Activated CD4-positive, alpha-beta T cell treated with anti-CD3 and anti-CD28 coated beads, Interleukin-2, amount 10 ng/mL, durations not matched to agents 24 days and 14 days (primary cell): ENCODE results near the gene SEC31A. TPM values are rescaled to one million over a fixed set of nuclear protein-coding genes. Genes with fewer than 3 reads are reported as not detected.
"Not testable (repeated sequence)": the region's sequence is repeated elsewhere in the genome, so short reads cannot be mapped to it uniquely, and the experiment has no call there.

Source experiments
- DNase-seq: peaks from one replicate; pipeline ENCODE4 v3.0.0; 2022
- H3K27ac Mint-ChIP-seq: one replicate; pipeline ENCODE4 v1.8.0; 2022; ENCODE audit warnings: mild to moderate bottlenecking, mixed read lengths
- H3K27me3 Mint-ChIP-seq: one replicate; pipeline ENCODE4 v1.8.0; 2022; ENCODE audit warnings: mixed read lengths
- H3K36me3 Mint-ChIP-seq: one replicate; pipeline ENCODE4 v1.8.0; 2022; ENCODE audit warnings: low read depth, mild to moderate bottlenecking, mixed read lengths
- H3K4me1 Mint-ChIP-seq: one replicate; pipeline ENCODE4 v1.8.0; 2021; ENCODE audit warnings: mixed read lengths
- H3K4me3 Mint-ChIP-seq: one replicate; pipeline ENCODE4 v1.8.0; 2022; ENCODE audit warnings: mild to moderate bottlenecking, moderate library complexity, mixed read lengths
- H3K9me3 Mint-ChIP-seq: one replicate; pipeline ENCODE4 v1.8.0; 2021; ENCODE audit warnings: mixed read lengths
- intact Hi-C: fragments of 100-400 bp; cut with micrococcal nuclease; formaldehyde crosslinking; loops from one replicate; pipeline ENCODE4 v1.15.1; 2023
- total RNA-seq: library from RNA; stranded (reverse); gene quantifications from 2 replicates; pipeline ENCODE4 v1.2.3, GENCODE V29; 2022

Gene SEC31A
- total RNA-seq = 122 and 125 TPM in 2 replicates

DNA sequence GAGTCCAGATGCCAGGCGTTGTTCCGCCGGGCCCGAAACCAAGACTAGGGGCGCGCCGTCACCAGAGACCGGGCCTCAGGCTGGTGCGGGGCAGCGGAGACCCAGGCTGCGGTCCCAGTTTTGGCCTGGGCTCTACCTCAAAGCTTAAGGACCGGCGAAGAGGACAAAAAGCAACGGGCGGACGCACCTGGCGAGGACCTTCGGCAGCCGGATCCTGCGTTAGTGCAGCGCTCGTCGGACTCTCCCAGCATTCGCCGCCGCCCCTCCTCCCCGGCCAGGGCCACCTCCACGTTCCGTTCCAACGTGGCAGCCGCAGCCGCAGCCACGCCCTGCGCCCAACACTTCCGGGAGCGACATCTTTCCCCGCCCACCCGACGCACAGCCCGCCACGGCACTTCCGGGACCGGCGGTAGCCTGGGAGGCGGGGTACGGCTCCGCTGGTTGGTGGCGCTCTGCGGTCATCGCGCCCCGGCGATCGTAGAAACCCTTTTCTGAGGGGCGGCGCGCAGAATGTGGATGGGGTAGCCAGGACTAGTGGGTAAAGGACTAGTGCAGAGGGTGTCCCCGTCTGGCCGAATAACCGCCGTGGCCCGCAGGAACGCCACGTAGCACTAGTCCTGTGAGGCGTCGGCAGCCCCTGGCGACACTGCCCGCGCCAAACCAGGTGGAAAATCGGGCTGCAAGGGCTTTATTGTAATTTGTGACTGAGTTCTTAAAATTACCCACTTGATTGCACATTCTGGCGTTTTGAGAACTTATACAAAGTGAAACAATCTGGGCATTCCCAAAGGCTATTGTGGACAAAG, at the start of gene SEC31A:
Gene SEC31A (minus strand): TSS at position 253 of the 806 bp plus-strand sequence. CDS start 9,217 bp downstream, outside the sequence.
- Mint-ChIP-seq H3K27me3 (no peaks in the 10 kb centered on the region), H3K4me1 (peaks cover 41% of the 10 kb centered on the region), H3K4me3 (peak within 1 kb of the TSS; percentile 88), H3K9me3 (no peaks in the 10 kb centered on the region), H3K27ac (peak within 1 kb of the TSS; percentile 90), H3K36me3 (peaks cover 30% of the 10 kb centered on the region)
- DNase-seq = peak; percentile 99
- intact Hi-C loops = loop anchor here (1.0 to 2.0 kb wide), 5 partner anchors 9 to 143 kb away; partner anchors contain the start of gene THAP9

DNA sequence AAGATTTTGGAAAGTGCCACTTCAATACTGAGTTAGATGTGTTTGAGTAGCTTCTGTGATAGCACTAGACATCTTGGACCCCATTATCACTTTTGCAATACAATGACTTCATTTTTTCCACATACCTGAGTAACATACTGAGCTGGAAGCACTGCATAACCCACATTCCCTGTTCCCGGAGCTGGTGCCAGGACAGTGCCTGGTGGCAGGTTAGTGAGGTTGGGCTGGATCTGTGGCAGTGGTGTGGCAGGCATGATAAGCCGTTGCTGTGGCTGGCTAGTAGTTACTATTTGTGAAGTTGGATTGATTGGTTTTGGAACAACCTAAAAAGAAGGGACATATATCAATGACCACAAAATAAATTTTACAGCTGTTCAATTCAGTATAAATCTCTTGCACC, 48.5 kb upstream of the SEC31A start:
- intact Hi-C loops = no loop called here
- Mint-ChIP-seq H3K36me3 (peaks cover 45% of the 10 kb centered on the region), H3K27me3 (no peaks in the 10 kb centered on the region), H3K9me3 (peaks cover 3% of the 10 kb centered on the region), H3K4me1 (peaks cover 3% of the 10 kb centered on the region), H3K27ac (no peak overlapping the region), H3K4me3 (no peak overlapping the region)
- peak; percentile 53 for DNase-seq

- no peak overlapping the region for H3K4me3 Mint-ChIP-seq
- H3K27ac Mint-ChIP-seq = no peak overlapping the region
Observed at GRCh38 chr4:82934441-82934840, 43.5 kb upstream of the SEC31A start.

GRCh38 chr4:82930848-82931755, 40.1 kb upstream of the SEC31A start:
- intact Hi-C loops = no loop called here
- H3K9me3 Mint-ChIP-seq = no peaks in the 10 kb centered on the region
- no peaks in the 10 kb centered on the region for H3K4me1 Mint-ChIP-seq
- DNase-seq = no peak
- H3K27me3 Mint-ChIP-seq = no peaks in the 10 kb centered on the region
- H3K36me3 Mint-ChIP-seq = peaks cover 42% of the 10 kb centered on the region
- H3K4me3 Mint-ChIP-seq = no peak overlapping the region
- no peak overlapping the region for H3K27ac Mint-ChIP-seq

More at GRCh38 chr4:82934441-82934840, 43.5 kb upstream of the SEC31A start:
- Mint-ChIP-seq H3K27me3 (no peaks in the 10 kb centered on the region), H3K36me3 (peaks cover 53% of the 10 kb centered on the region), H3K9me3 (no peaks in the 10 kb centered on the region), H3K4me1 (no peaks in the 10 kb centered on the region)
- intact Hi-C loops = no loop called here
- no peak for DNase-seq

DNA sequence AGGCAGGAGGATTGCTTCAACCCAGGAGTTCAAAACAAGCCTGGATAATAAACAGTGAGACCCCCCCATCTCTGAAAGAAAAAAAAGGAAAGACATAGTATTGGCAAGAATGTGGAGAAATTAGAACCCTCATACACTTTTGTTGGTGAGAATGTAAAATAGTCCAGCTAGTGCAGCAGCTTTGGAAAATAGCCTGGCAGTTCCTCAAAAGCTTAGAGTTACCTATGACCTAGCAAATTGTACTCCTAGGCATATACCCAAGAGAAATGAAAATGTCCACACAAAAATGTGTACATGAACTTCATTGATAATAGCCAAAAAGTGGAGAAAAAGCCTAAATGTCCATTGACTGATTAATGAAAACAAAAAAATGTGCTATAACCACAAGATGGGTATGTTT, 30.8 kb upstream of the SEC31A start:
- Mint-ChIP-seq H3K27me3 (no peaks in the 10 kb centered on the region), H3K27ac (peak overlapping the region; percentile 25), H3K4me3 (no peak overlapping the region), H3K4me1 (no peaks in the 10 kb centered on the region), H3K36me3 (peaks cover 14% of the 10 kb centered on the region), H3K9me3 (no peaks in the 10 kb centered on the region)
- intact Hi-C loops = no loop called here
- DNase-seq = no peak

- no peak for DNase-seq
- intact Hi-C loops = no loop called here
- H3K36me3 Mint-ChIP-seq = peaks cover 11% of the 10 kb centered on the region
- H3K4me1 Mint-ChIP-seq = no peaks in the 10 kb centered on the region
- no peaks in the 10 kb centered on the region for H3K27me3 Mint-ChIP-seq
- H3K27ac Mint-ChIP-seq = no peak overlapping the region
- no peaks in the 10 kb centered on the region for H3K9me3 Mint-ChIP-seq
- no peak overlapping the region for H3K4me3 Mint-ChIP-seq
Observed at GRCh38 chr4:82919386-82919785, 28.4 kb upstream of the SEC31A start.

DNA sequence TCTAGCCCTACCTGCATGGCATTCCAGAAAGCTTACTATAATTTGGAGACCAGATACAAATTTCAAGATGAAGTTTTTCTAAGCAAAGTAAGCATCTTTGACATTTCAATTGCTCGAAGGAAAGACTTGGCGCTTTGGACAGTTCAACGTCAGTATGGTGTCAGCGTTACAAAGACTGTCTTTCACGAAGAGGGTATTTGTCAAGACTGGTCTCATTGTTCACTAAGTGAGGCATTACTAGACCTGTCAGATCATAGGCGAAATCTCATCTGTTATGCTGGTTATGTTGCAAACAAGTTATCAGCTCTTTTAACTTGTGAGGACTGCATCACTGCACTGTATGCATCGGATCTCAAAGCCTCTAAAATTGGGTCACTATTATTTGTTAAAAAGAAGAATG, 27.1 kb upstream of the SEC31A start:
- DNase-seq = no peak
- Mint-ChIP-seq H3K27ac (no peak overlapping the region), H3K4me3 (no peak overlapping the region), H3K9me3 (no peaks in the 10 kb centered on the region), H3K27me3 (no peaks in the 10 kb centered on the region), H3K36me3 (peaks cover 9% of the 10 kb centered on the region), H3K4me1 (no peaks in the 10 kb centered on the region)
- intact Hi-C loops = no loop called here

GRCh38 chr4:82913968-82914367, 23.0 kb upstream of the SEC31A start:
- H3K4me1 Mint-ChIP-seq, H3K36me3 Mint-ChIP-seq, H3K27me3 Mint-ChIP-seq, H3K9me3 Mint-ChIP-seq, DNase-seq, H3K4me3 Mint-ChIP-seq, H3K27ac Mint-ChIP-seq, intact Hi-C loops: not testable (repeated sequence)

- Mint-ChIP-seq H3K36me3 (peaks cover 6% of the 10 kb centered on the region), H3K27me3 (no peaks in the 10 kb centered on the region), H3K4me3 (no peak overlapping the region), H3K4me1 (no peaks in the 10 kb centered on the region), H3K27ac (no peak overlapping the region), H3K9me3 (no peaks in the 10 kb centered on the region)
- intact Hi-C loops = no loop called here
- DNase-seq = no peak
Observed at GRCh38 chr4:82913305-82913704, 22.4 kb upstream of the SEC31A start.

DNA sequence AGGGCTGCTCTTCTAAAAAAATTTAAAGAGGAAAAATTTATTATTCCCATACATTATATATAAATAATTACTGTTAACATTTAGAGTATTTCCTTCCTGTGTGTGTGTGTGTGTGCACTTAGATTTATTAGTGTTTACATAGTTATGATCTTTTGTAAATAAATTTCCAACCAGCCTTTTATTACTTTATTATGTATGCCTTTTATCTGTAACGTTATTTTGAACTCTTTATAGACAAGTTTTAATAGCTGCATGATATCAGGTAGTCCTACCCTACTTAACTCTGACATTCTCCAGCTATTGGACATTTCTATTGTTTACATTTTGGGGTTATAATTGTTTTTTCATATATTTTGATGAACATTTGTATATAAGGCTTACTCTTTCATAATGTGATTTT, 18.4 kb upstream of the SEC31A start:
- no peak for DNase-seq
- intact Hi-C loops = no loop called here
- no peaks in the 10 kb centered on the region for H3K9me3 Mint-ChIP-seq
- peaks cover 10% of the 10 kb centered on the region for H3K4me1 Mint-ChIP-seq
- H3K27ac Mint-ChIP-seq = no peak overlapping the region
- no peak overlapping the region for H3K4me3 Mint-ChIP-seq
- H3K36me3 Mint-ChIP-seq = peaks cover 10% of the 10 kb centered on the region
- peaks cover 2% of the 10 kb centered on the region for H3K27me3 Mint-ChIP-seq

GRCh38 chr4:82906469-82906868, 15.5 kb upstream of the SEC31A start:
- no peak for DNase-seq
- Mint-ChIP-seq H3K4me1 (peaks cover 22% of the 10 kb centered on the region), H3K36me3 (peaks cover 13% of the 10 kb centered on the region), H3K9me3 (no peaks in the 10 kb centered on the region), H3K27me3 (peaks cover 2% of the 10 kb centered on the region), H3K27ac (no peak overlapping the region), H3K4me3 (no peak overlapping the region)
- intact Hi-C loops = no loop called here

GRCh38 chr4:82905205-82905604, 14.3 kb upstream of the SEC31A start:
- Mint-ChIP-seq H3K9me3 (no peaks in the 10 kb centered on the region), H3K4me3 (no peak overlapping the region), H3K27me3 (peaks cover 2% of the 10 kb centered on the region), H3K27ac (peak overlapping the region; percentile 74), H3K36me3 (peaks cover 13% of the 10 kb centered on the region), H3K4me1 (peaks cover 22% of the 10 kb centered on the region)
- DNase-seq = peak; percentile 83
- intact Hi-C loops = loop anchor here (1.0 to 2.0 kb wide), 6 partner anchors 14 to 551 kb away; partner anchors contain the start of genes COPS4, MRPS18C and SEC31A

GRCh38 chr4:82903737-82904136, 12.8 kb upstream of the SEC31A start:
- Mint-ChIP-seq H3K36me3 (peaks cover 15% of the 10 kb centered on the region), H3K9me3 (no peaks in the 10 kb centered on the region), H3K4me1 (peaks cover 22% of the 10 kb centered on the region), H3K4me3 (peak overlapping the region; percentile 51), H3K27me3 (peaks cover 2% of the 10 kb centered on the region), H3K27ac (peak overlapping the region; percentile 89)
- intact Hi-C loops = loop anchor here (2.0 to 5.0 kb wide), 2 partner anchors 13 to 329 kb away; partner anchors contain the start of gene SEC31A
- DNase-seq = peak; percentile 78
